ENCODE measurements around the gene DNAI1.
A peak's percentile ranks its signal among the peaks of the same experiment; 100 is the strongest.

DNAI1 gene

GRCh38 chr9:34541540-34541939, 82.9 kb downstream of the DNAI1 start:
- Histone ChIP-seq H3K36me3 (replicated peaks) (no peaks in the 10 kb centered on the region), H3K4me3 (ENCODE audit: low read depth, low read length) (no peak overlapping the region), H3K27me3 (replicated peaks) (peaks cover 6% of the 10 kb centered on the region), H3K27ac (no peak overlapping the region)
- DNase-seq: no peak
- no peak for TF ChIP-seq CTCF (IDR thresholded peaks at IDR 0.05; ENCODE audit: low read depth, low read length, missing control alignments)
- in situ Hi-C loops (cut with HindIII; ENCODE audit: low pct_ligation_motif_present, low sequenced_read_pairs): no loop called here

GRCh38 chr9:34544035-34544434, 85.4 kb downstream of the DNAI1 start:
- Histone ChIP-seq H3K27me3 (replicated peaks) (peaks cover 6% of the 10 kb centered on the region), H3K36me3 (replicated peaks) (no peaks in the 10 kb centered on the region), H3K27ac (no peak overlapping the region), H3K4me3 (ENCODE audit: low read depth, low read length) (no peak overlapping the region)
- DNase-seq: no peak
- in situ Hi-C loops (cut with HindIII; ENCODE audit: low pct_ligation_motif_present, low sequenced_read_pairs): no loop called here
- TF ChIP-seq CTCF (IDR thresholded peaks at IDR 0.05; ENCODE audit: low read depth, low read length, missing control alignments): no peak

GRCh38 chr9:34545497-34545896, 86.9 kb downstream of the DNAI1 start:
- Histone ChIP-seq H3K36me3 (replicated peaks) (no peaks in the 10 kb centered on the region), H3K27ac (no peak overlapping the region), H3K4me3 (ENCODE audit: low read depth, low read length) (no peak overlapping the region), H3K27me3 (replicated peaks) (peaks cover 6% of the 10 kb centered on the region)
- DNase-seq: no peak
- in situ Hi-C loops (cut with HindIII; ENCODE audit: low pct_ligation_motif_present, low sequenced_read_pairs): no loop called here
- no peak for TF ChIP-seq CTCF (IDR thresholded peaks at IDR 0.05; ENCODE audit: low read depth, low read length, missing control alignments)

GRCh38 chr9:34546102-34546833, 87.7 kb downstream of the DNAI1 start:
- Histone ChIP-seq H3K4me3 (ENCODE audit: low read depth, low read length) (no peak overlapping the region), H3K36me3 (replicated peaks) (no peaks in the 10 kb centered on the region), H3K27me3 (replicated peaks) (peaks cover 6% of the 10 kb centered on the region), H3K27ac (no peak overlapping the region)
- in situ Hi-C loops (cut with HindIII; ENCODE audit: low pct_ligation_motif_present, low sequenced_read_pairs): no loop called here
- no peak for TF ChIP-seq CTCF (IDR thresholded peaks at IDR 0.05; ENCODE audit: low read depth, low read length, missing control alignments)
- DNase-seq: no peak

- peaks cover 6% of the 10 kb centered on the region for H3K27me3 ChIP-seq (replicated peaks)
- peak; percentile 75 for DNase-seq
- in situ Hi-C loops (cut with HindIII; ENCODE audit: low pct_ligation_motif_present, low sequenced_read_pairs): no loop called here
- H3K4me3 ChIP-seq (ENCODE audit: low read depth, low read length): no peak overlapping the region
- H3K36me3 ChIP-seq (replicated peaks): no peaks in the 10 kb centered on the region
- TF ChIP-seq CTCF (IDR thresholded peaks at IDR 0.05; ENCODE audit: low read depth, low read length, missing control alignments): peak; percentile 87
- no peak overlapping the region for H3K27ac ChIP-seq
Observed at GRCh38 chr9:34546834-34547827, 88.5 kb downstream of the DNAI1 start.

All from brain microvascular endothelial cell (primary cell).